Liver (tissue), 3 donors: Measurements from ENCODE around the gene SEPTIN10.

Source experiments
- GABPA ChIP-seq, 2 donors: IDR thresholded peaks in 1 of 2; conservative IDR thresholded peaks in 1 of 2; 2 replicates each; pipeline ENCODE4 v1.6.1; 2016; ENCODE audit warnings: antibody characterized with exemption in 2 of 2, mild to moderate bottlenecking in 1 of 2, moderate library complexity in 1 of 2
- HNF4A ChIP-seq, 2 donors: conservative IDR thresholded peaks; 2 replicates each; pipeline ENCODE4 v1.6.1; 2016; ENCODE audit warnings: antibody characterized with exemption in 2 of 2, mild to moderate bottlenecking in 2 of 2
- HNF4G ChIP-seq: IDR thresholded peaks from 2 replicates; pipeline ENCODE4 v1.6.1; 2016; ENCODE audit warnings: antibody characterized with exemption
- RAD21 ChIP-seq, 2 donors: IDR thresholded peaks; 2 replicates each; pipeline ENCODE4 v1.6.1; 2016; ENCODE audit warnings: antibody characterized with exemption in 2 of 2, mild to moderate bottlenecking in 2 of 2
- RXRA ChIP-seq, 2 donors: IDR thresholded peaks; 2 replicates each; pipeline ENCODE4 v1.6.1; 2017 to 2018; ENCODE audit warnings: antibody characterized with exemption in 2 of 2, mild to moderate bottlenecking in 1 of 2
- TAF1 ChIP-seq: conservative IDR thresholded peaks from 2 replicates; pipeline ENCODE4 v1.6.1; 2016; ENCODE audit warnings: antibody characterized with exemption, mild to moderate bottlenecking
- YY1 ChIP-seq: IDR thresholded peaks from 2 replicates; pipeline ENCODE4 v1.6.1; 2016; ENCODE audit warnings: antibody characterized with exemption, mild to moderate bottlenecking
- TF ChIP-seq, protein P1 (sequence below): fragments of 150-350 bp; IDR thresholded peaks from 2 replicates; pipeline ENCODE4 v1.5.1; 2017; ENCODE audit warnings: improper control_type of control experiment, low read depth, low read length; ENCODE audit not compliant: missing input control
- TF ChIP-seq, protein P2 (sequence below): IDR thresholded peaks from 2 replicates; pipeline ENCODE4 v1.6.1; 2016; ENCODE audit warnings: antibody characterized with exemption, mild to moderate bottlenecking
- TF ChIP-seq, protein P3 (sequence below): IDR thresholded peaks from 2 replicates; pipeline ENCODE4 v1.6.1; 2016; ENCODE audit warnings: antibody characterized with exemption
- TF ChIP-seq, protein P4 (sequence below): IDR thresholded peaks from 2 replicates; pipeline ENCODE4 v1.6.1; 2016; ENCODE audit warnings: antibody characterized with exemption
- TF ChIP-seq, protein P5 (sequence below): IDR thresholded peaks from 2 replicates; pipeline ENCODE4 v1.6.1; 2016; ENCODE audit warnings: antibody characterized with exemption
- donor health status: healthy.
- donor health status: healthy.

DNA sequence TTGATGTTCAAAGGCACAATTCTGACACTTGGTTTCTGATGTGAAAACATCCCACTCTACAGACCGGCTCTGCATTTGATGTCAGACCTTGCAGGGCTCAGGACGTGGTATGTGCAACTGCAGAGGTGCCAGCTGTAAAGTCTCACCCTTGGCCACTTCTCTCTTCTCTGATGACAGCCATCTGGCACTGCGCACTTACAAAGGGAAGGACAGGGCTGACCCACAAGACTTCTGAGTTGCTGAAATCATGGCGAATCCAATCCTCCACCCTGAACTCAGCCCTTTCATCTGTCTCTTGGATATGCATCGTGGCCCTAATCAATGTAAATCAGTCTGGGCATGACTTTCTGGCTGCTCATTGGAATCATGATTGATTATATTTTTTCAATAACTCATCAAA, 82.5 kb downstream of the SEPTIN10 start:
- TF ChIP-seq HNF4G (no peak), GABPA (IDR thresholded peaks at IDR 0.05 in 1 of 2, conservative IDR thresholded peaks at IDR 0.05 in 1 of 2) (no peak), YY1 (no peak), RAD21 (IDR thresholded peaks at IDR 0.05) (no peak), HNF4A (conservative IDR thresholded peaks at IDR 0.05) (no peak), RXRA (IDR thresholded peaks at IDR 0.05) (no peak), TAF1 (no peak)
- TF ChIP-seq, protein P1, sequence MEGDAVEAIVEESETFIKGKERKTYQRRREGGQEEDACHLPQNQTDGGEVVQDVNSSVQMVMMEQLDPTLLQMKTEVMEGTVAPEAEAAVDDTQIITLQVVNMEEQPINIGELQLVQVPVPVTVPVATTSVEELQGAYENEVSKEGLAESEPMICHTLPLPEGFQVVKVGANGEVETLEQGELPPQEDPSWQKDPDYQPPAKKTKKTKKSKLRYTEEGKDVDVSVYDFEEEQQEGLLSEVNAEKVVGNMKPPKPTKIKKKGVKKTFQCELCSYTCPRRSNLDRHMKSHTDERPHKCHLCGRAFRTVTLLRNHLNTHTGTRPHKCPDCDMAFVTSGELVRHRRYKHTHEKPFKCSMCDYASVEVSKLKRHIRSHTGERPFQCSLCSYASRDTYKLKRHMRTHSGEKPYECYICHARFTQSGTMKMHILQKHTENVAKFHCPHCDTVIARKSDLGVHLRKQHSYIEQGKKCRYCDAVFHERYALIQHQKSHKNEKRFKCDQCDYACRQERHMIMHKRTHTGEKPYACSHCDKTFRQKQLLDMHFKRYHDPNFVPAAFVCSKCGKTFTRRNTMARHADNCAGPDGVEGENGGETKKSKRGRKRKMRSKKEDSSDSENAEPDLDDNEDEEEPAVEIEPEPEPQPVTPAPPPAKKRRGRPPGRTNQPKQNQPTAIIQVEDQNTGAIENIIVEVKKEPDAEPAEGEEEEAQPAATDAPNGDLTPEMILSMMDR, result no peak
- TF ChIP-seq, protein P2, sequence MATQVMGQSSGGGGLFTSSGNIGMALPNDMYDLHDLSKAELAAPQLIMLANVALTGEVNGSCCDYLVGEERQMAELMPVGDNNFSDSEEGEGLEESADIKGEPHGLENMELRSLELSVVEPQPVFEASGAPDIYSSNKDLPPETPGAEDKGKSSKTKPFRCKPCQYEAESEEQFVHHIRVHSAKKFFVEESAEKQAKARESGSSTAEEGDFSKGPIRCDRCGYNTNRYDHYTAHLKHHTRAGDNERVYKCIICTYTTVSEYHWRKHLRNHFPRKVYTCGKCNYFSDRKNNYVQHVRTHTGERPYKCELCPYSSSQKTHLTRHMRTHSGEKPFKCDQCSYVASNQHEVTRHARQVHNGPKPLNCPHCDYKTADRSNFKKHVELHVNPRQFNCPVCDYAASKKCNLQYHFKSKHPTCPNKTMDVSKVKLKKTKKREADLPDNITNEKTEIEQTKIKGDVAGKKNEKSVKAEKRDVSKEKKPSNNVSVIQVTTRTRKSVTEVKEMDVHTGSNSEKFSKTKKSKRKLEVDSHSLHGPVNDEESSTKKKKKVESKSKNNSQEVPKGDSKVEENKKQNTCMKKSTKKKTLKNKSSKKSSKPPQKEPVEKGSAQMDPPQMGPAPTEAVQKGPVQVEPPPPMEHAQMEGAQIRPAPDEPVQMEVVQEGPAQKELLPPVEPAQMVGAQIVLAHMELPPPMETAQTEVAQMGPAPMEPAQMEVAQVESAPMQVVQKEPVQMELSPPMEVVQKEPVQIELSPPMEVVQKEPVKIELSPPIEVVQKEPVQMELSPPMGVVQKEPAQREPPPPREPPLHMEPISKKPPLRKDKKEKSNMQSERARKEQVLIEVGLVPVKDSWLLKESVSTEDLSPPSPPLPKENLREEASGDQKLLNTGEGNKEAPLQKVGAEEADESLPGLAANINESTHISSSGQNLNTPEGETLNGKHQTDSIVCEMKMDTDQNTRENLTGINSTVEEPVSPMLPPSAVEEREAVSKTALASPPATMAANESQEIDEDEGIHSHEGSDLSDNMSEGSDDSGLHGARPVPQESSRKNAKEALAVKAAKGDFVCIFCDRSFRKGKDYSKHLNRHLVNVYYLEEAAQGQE, result no peak
- TF ChIP-seq, protein P3, sequence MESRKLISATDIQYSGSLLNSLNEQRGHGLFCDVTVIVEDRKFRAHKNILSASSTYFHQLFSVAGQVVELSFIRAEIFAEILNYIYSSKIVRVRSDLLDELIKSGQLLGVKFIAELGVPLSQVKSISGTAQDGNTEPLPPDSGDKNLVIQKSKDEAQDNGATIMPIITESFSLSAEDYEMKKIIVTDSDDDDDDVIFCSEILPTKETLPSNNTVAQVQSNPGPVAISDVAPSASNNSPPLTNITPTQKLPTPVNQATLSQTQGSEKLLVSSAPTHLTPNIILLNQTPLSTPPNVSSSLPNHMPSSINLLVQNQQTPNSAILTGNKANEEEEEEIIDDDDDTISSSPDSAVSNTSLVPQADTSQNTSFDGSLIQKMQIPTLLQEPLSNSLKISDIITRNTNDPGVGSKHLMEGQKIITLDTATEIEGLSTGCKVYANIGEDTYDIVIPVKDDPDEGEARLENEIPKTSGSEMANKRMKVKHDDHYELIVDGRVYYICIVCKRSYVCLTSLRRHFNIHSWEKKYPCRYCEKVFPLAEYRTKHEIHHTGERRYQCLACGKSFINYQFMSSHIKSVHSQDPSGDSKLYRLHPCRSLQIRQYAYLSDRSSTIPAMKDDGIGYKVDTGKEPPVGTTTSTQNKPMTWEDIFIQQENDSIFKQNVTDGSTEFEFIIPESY, result no peak
- TF ChIP-seq, protein P4, sequence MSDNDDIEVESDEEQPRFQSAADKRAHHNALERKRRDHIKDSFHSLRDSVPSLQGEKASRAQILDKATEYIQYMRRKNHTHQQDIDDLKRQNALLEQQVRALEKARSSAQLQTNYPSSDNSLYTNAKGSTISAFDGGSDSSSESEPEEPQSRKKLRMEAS, result no peak
- TF ChIP-seq, protein P5, sequence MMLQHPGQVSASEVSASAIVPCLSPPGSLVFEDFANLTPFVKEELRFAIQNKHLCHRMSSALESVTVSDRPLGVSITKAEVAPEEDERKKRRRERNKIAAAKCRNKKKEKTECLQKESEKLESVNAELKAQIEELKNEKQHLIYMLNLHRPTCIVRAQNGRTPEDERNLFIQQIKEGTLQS, result no peak
